ENCODE data around the gene TGDS. TPM values are rescaled to one million over a fixed set of nuclear protein-coding genes. Genes with fewer than 3 reads are reported as not detected.

The TGDS gene
- total and polyA plus RNA-seq, 8 donors: 2.1 to 8.4 (median 5.3) TPM

DNA sequence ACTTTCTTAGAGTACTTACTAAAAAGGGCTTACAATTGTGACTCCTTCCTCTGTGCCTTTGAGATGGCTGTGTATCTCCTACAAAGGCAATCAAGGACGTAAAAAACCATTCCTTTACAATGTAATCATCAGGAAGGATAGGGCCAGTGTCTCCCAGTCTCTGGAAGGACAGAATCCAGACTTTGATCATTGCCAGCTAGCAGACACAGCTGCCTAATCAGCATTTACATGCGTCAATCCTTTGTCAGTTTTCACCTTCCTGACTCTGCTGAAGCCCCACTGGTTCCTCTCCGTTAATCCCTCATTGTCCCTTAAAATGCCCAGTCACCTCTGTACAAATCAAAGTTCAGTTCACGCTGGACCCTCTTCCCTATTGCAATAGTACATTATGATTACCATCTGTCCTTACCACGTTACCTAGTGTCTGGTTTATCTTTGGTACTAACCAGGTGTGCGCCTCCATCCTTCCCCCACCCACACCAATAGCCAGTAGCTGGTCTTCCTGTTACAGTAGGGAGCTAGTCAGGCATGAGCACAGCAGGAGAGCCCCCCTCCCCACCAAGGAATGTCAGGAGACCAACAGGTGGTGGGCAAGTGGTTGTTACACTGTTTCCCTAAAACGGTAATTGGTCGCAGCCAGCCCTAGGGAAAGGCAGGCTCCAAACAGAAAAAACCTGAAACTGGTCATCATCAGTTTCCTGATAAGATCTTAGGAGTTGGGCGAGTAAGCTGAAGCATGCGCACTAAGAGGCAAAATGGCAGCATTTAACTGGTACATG lies 49.7 kb downstream of the TGDS start:
- ATAC-seq: no peak
- TF ChIP-seq CTCF (IDR thresholded peaks at IDR 0.05): no peak

GRCh38 chr13:94544922-94545321 lies 51.0 kb downstream of the TGDS start:
- no peak for FAIRE-seq
- intact Hi-C loops (cut with DNase I): no loop called here
- no peaks in the 10 kb centered on the region for H3K27me3 ChIP-seq
- 71 to 85% methylated on average over 4 of the region's 4 CpGs for WGBS, 2 donors
- H3K4me1 ChIP-seq: no peaks in the 10 kb centered on the region
- no peak for TF ChIP-seq CTCF (IDR thresholded peaks at IDR 0.05)
- no peak for DNase-seq
- no peaks in the 10 kb centered on the region for H3K36me3 ChIP-seq
- no peak for ATAC-seq
- no peak overlapping the region for H3K27ac ChIP-seq
- no peak overlapping the region for H3K4me3 ChIP-seq
- H3K9me3 ChIP-seq: no peaks in the 10 kb centered on the region

More for the DNA sequence above, 49.7 kb downstream of the TGDS start:
- H3K9me3 ChIP-seq: no peaks in the 10 kb centered on the region
- H3K27ac ChIP-seq: no peak overlapping the region
- 91 to 94% methylated on average over 10 of the region's 10 CpGs for WGBS, 2 donors
- intact Hi-C loops (cut with DNase I): no loop called here
- DNase-seq (no peak), FAIRE-seq (no peak)
- no peaks in the 10 kb centered on the region for H3K36me3 ChIP-seq
- no peaks in the 10 kb centered on the region for H3K27me3 ChIP-seq
- no peaks in the 10 kb centered on the region for H3K4me1 ChIP-seq
- no peak overlapping the region for H3K4me3 ChIP-seq

DNA sequence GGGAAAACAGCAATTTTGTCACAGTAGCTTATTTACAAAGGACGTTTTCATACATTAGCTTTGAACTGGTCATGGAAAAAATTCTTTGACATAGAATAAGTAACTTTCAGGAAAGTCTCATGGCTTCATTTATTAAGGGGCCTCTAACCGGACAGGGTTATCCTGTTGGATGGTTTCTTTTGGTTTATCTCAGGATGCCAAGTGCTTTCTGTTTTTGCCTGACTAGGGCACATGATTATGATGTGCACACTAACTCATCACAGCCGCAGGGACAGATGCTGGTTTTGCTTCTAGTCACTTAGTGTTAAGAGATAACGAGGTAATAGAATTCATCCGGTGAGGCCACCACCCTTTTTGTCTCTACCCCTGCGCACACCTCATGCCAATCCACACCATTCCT lies 53.0 kb downstream of the TGDS start:
- no peak for ATAC-seq
- no peaks in the 10 kb centered on the region for H3K9me3 ChIP-seq
- no peaks in the 10 kb centered on the region for H3K36me3 ChIP-seq
- no peak for DNase-seq
- no peak overlapping the region for H3K27ac ChIP-seq
- intact Hi-C loops (cut with DNase I): no loop called here
- 72 to 75% methylated on average over 6 of the region's 6 CpGs for WGBS, 2 donors
- no peak overlapping the region for H3K4me3 ChIP-seq
- no peak for TF ChIP-seq CTCF (IDR thresholded peaks at IDR 0.05)
- no peak for FAIRE-seq
- H3K4me1 ChIP-seq: no peaks in the 10 kb centered on the region
- no peaks in the 10 kb centered on the region for H3K27me3 ChIP-seq

DNA sequence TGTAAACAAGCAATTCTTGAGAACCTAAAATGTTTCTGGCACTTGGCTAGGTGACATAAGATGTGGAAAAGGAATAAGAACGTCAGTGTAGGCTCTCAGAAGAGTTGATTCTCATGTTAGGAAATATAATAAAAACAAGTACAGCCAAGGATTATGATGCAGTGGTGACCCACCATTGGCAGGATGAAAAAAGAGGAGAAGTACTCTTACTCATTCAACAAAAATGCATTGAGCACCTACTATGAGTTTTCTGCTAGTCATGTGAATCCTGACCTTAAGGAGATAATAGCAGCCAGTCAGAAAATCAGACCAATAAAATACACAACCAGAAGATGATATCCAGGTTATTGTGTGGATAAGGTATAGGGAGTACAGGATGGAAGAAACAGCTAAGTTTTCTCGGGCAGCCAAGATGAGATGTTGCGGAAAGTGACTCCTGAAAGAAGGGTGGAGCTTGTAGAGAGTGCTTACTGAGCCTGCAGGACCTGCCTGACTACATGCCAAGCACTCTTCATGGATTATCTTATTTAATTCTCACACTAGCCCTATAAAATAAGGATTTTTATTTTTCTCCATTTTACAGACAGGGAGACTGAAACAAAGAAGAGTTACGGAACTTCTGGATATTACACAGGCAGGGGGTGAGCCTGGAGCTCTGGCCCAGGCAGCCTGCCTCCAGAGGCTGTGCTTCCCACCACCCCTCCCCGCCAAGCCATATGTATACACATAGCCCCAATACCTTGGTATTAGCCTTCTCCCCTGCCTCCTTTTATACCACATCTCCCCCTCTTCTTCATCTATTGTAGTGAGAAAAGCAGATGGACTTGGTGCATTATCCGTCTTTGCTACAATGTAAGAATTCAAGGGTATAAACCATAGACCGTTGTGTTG lies 58.0 kb downstream of the TGDS start:
- Histone ChIP-seq H3K4me3 (no peak overlapping the region), H3K36me3 (no peaks in the 10 kb centered on the region), H3K9me3 (no peaks in the 10 kb centered on the region), H3K27ac (no peak overlapping the region), H3K27me3 (no peaks in the 10 kb centered on the region), H3K4me1 (no peaks in the 10 kb centered on the region)
- intact Hi-C loops (cut with DNase I): no loop called here
- WGBS, 2 donors: 86 to 90% methylated on average over 7 of the region's 7 CpGs
- no peak for TF ChIP-seq CTCF (IDR thresholded peaks at IDR 0.05)
- no peak for DNase-seq
- no peak for ATAC-seq
- no peak for FAIRE-seq

Data from pancreas (tissue), 10 donors.